Mucosa of descending colon (tissue), 3 donors: ENCODE measurements around the gene ACSF2. TPM values are rescaled to one million over a fixed set of nuclear protein-coding genes. Genes with fewer than 3 reads are reported as not detected.

Experiments
- ATAC-seq: fragments of 200-7000 bp; cut with Tn5 transposase; one replicate; pipeline ENCODE4 v1.9.1; 2020; ENCODE audit warnings: mild to moderate bottlenecking, moderate library complexity
- DNase-seq, 3 donors: peaks; one replicate each; pipeline ENCODE4 v3.0.0-alpha.2; 2020
- H3K36me3 ChIP-seq: fragments of 200-600 bp; one replicate; pipeline ENCODE4 v1.8.0; 2021; ENCODE audit warnings: low read depth, mild to moderate bottlenecking
- H3K4me1 ChIP-seq: fragments of 200-600 bp; one replicate; pipeline ENCODE4 v1.8.0; 2021; ENCODE audit warnings: low read depth, mild to moderate bottlenecking
- H3K4me3 ChIP-seq: fragments of 200-600 bp; one replicate; pipeline ENCODE4 v1.8.0; 2021; ENCODE audit warnings: mild to moderate bottlenecking
- H3K9me3 ChIP-seq: fragments of 200-600 bp; one replicate; pipeline ENCODE4 v1.8.0; 2021; ENCODE audit warnings: mild to moderate bottlenecking
- CTCF ChIP-seq: fragments of 200-600 bp; IDR thresholded peaks from one replicate; pipeline ENCODE4 v1.8.0; 2022; ENCODE audit warnings: antibody characterized with exemption, mild to moderate bottlenecking
- intact Hi-C, 2 donors: fragments of 100-400 bp; cut with DNase I in 1 of 2; cut with micrococcal nuclease in 1 of 2; formaldehyde crosslinking; loops; one replicate each; pipeline versions ENCODE4 v1.11.0 to v1.11.1; 2022; cut with DNase I, micrococcal nuclease
- total RNA-seq, 3 donors: library from RNA; stranded (reverse); fragmentation: NEBNext Ultra II Directional in 2 of 3; extraction: Animal tissue kit (Norgen Biotek cat#: 25700) in 2 of 3; gene quantifications; one replicate each; pipeline versions ENCODE4 v1.2.1 to v1.2.4, GENCODE V29; 2021 to 2023
- donor health status: DM: no; HTN: no; CAD: no; lungs with moderate emphysema.
- donor health status: DM: no; HTN: no; CAD: no.
- donor health status: DM: no; HTN: yes; CAD: no.

ACSF2 gene
- total RNA-seq, 3 donors from 2014 or later: 79.7 to 246 (median 99.4) TPM

GRCh38 chr17:50461550-50462132, 35.6 kb downstream of the ACSF2 start:
- Histone ChIP-seq H3K9me3 (no peaks in the 10 kb centered on the region), H3K36me3 (no peaks in the 10 kb centered on the region), H3K4me3 (no peak overlapping the region), H3K4me1 (peaks cover 11% of the 10 kb centered on the region)
- intact Hi-C loops: no loop called here
- peak in 2 of 3 donors; percentile 20 to 41 for DNase-seq
- TF ChIP-seq CTCF: no peak
- ATAC-seq: no peak

DNA sequence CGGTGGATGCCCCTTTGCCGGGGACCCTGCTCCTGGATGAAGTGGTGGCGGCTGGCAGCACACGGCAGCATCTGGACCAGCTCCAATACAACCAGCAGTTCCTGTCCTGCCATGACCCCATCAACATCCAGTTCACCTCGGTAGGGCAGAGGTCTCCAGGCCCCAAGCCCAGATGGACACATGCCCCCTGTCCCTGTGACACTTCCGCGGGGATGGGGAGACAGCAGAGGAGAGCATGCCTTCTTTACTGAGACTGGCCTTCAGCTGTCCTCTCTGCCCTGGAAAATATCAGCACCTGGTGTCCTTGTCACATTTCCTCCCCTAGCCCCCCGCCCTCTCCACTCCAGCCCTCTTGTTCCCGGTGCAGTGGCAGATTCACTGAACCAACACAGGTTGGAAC, 36.4 kb downstream of the ACSF2 start:
- intact Hi-C loops: no loop called here
- no peaks in the 10 kb centered on the region for H3K9me3 ChIP-seq
- no peak overlapping the region for H3K4me3 ChIP-seq
- ATAC-seq (no peak), DNase-seq (peak in 1 of 3 donors; percentile 32)
- H3K4me1 ChIP-seq: peaks cover 11% of the 10 kb centered on the region
- no peaks in the 10 kb centered on the region for H3K36me3 ChIP-seq
- no peak for TF ChIP-seq CTCF

- peak in 1 of 3 donors; percentile 19 for DNase-seq
- Histone ChIP-seq H3K4me1 (peaks cover 22% of the 10 kb centered on the region), H3K36me3 (no peaks in the 10 kb centered on the region), H3K4me3 (no peak overlapping the region), H3K9me3 (no peaks in the 10 kb centered on the region)
- TF ChIP-seq CTCF: no peak
- ATAC-seq: no peak
- intact Hi-C loops: no loop called here
These were observed 38.1 kb downstream of the ACSF2 start for GRCh38 chr17:50464121-50464520.

GRCh38 chr17:50464736-50465135, 38.7 kb downstream of the ACSF2 start:
- ATAC-seq: no peak

DNA sequence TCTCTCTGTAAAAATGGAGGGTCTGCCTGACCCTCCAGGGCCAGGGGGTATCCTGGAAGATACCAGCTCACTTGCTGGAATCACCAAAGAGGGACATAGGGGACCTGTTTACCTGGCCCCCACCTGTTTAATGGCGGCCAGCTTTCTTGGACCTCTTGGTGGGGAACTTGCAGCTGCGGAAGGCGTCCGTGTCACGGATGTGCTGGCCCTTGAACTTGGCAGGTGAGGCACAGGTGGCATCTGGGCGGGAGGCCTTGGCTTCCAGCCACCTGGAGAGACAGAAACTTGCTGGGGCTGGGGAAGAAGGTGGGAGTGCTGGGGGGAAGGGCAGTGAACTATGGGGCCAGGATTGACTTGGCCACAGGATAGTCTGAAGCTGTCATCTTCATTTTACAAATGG, 39.2 kb downstream of the ACSF2 start:
- TF ChIP-seq CTCF: no peak
- H3K4me3 ChIP-seq: no peak overlapping the region
- no peaks in the 10 kb centered on the region for H3K36me3 ChIP-seq
- no peaks in the 10 kb centered on the region for H3K9me3 ChIP-seq
- ATAC-seq (no peak), DNase-seq (peak in 1 of 3 donors; percentile 47)
- intact Hi-C loops: no loop called here
- peaks cover 31% of the 10 kb centered on the region for H3K4me1 ChIP-seq

More at GRCh38 chr17:50464736-50465135, 38.7 kb downstream of the ACSF2 start:
- Histone ChIP-seq H3K4me1 (peaks cover 27% of the 10 kb centered on the region), H3K9me3 (no peaks in the 10 kb centered on the region), H3K36me3 (no peaks in the 10 kb centered on the region), H3K4me3 (no peak overlapping the region)
- intact Hi-C loops: no loop called here
- peak in 1 of 3 donors; percentile 25 for DNase-seq
- TF ChIP-seq CTCF: no peak

- DNase-seq: peak in 2 of 3 donors; percentile 8 to 43
- no peak for TF ChIP-seq CTCF
- Histone ChIP-seq H3K4me1 (peaks cover 34% of the 10 kb centered on the region), H3K4me3 (no peak overlapping the region), H3K36me3 (no peaks in the 10 kb centered on the region), H3K9me3 (no peaks in the 10 kb centered on the region)
- no peak for ATAC-seq
- intact Hi-C loops: no loop called here
These were observed 39.6 kb downstream of the ACSF2 start for GRCh38 chr17:50465635-50466034.
